ENCODE data around the gene ZNF507.

- no peak for TF ChIP-seq CTCF (conservative IDR thresholded peaks at IDR 0.05)
- TF ChIP-seq EZH2 (IDR thresholded peaks at IDR 0.05; ENCODE audit: low read depth): no peak
Measured at GRCh38 chr19:32346901-32347300, 1.5 kb downstream of the ZNF507 start.
